HepG2 (cell line): ENCODE data around the gene FBXL20. TPM values are rescaled to one million over a fixed set of nuclear protein-coding genes. Genes with fewer than 3 reads are reported as not detected.
A peak's percentile ranks its signal among the peaks of the same experiment; 100 is the strongest.

Source experiments
- AFF4 ChIP-seq: sonication (generic); formaldehyde crosslinking; IDR thresholded peaks from 2 replicates; pipeline ENCODE4 v1.4.0; 2020; ENCODE audit warnings: missing genetic modification reagents
- GABPB1 ChIP-seq: IDR thresholded peaks from 2 replicates; pipeline ENCODE4 v1.6.1; 2016; ENCODE audit warnings: mild to moderate bottlenecking, missing genetic modification reagents, moderate library complexity, missing compliant biosample characterization
- HOXD1 ChIP-seq: sonication (generic); formaldehyde crosslinking; IDR thresholded peaks from 2 replicates; pipeline ENCODE4 v1.5.0; 2020; ENCODE audit warnings: missing genetic modification reagents
- ONECUT2 ChIP-seq: sonication (generic); formaldehyde crosslinking; IDR thresholded peaks from 2 replicates; pipeline ENCODE4 v1.4.0; 2020; ENCODE audit warnings: missing genetic modification reagents
- PATZ1 ChIP-seq: sonication (generic); formaldehyde crosslinking; IDR thresholded peaks from 2 replicates; pipeline ENCODE4 v1.4.0; 2020; ENCODE audit warnings: missing genetic modification reagents
- PBX3 ChIP-seq: sonication (generic); formaldehyde crosslinking; IDR thresholded peaks from 2 replicates; pipeline ENCODE4 v1.8.1; 2023; ENCODE audit warnings: missing genetic modification reagents, inconsistent platforms, borderline replicate concordance
- PHB2 ChIP-seq: fragments of 450-650 bp; IDR thresholded peaks from 2 replicates; pipeline ENCODE4 v1.6.1; 2018; ENCODE audit not compliant: partially characterized antibody
- PPARG ChIP-seq: conservative IDR thresholded peaks from 2 replicates; pipeline ENCODE4 v1.6.1; 2016; ENCODE audit warnings: missing biosample characterization, missing genetic modification reagents
- SRSF1 ChIP-seq: fragments of 200-400 bp; formaldehyde crosslinking; optimal IDR thresholded peaks from 2 replicates; pipeline ENCODE3; 2017; ENCODE audit warnings: mild to moderate bottlenecking, low read depth, low read length, moderate library complexity
- SSRP1 ChIP-seq: IDR thresholded peaks from 2 replicates; pipeline ENCODE4 v1.6.1; 2016; ENCODE audit warnings: control low read depth
- TEAD3 ChIP-seq: optimal IDR thresholded peaks from 2 replicates; pipeline ENCODE3; 2016; ENCODE audit warnings: borderline replicate concordance
- YEATS4 ChIP-seq: sonication (generic); formaldehyde crosslinking; IDR thresholded peaks from 2 replicates; pipeline ENCODE4 v1.4.0; 2020; ENCODE audit warnings: missing genetic modification reagents, borderline replicate concordance
- ZBTB39 ChIP-seq: sonication (generic); formaldehyde crosslinking; IDR thresholded peaks from 2 replicates; pipeline ENCODE4 v1.5.0; 2020; ENCODE audit warnings: missing genetic modification reagents
- ZBTB49 ChIP-seq: sonication (generic); formaldehyde crosslinking; IDR thresholded peaks from 2 replicates; pipeline ENCODE4 v1.4.0; 2020; ENCODE audit warnings: missing genetic modification reagents, borderline replicate concordance
- ZMAT5 ChIP-seq: sonication (generic); formaldehyde crosslinking; IDR thresholded peaks from 2 replicates; pipeline ENCODE4 v1.5.0; 2020; ENCODE audit warnings: mild to moderate bottlenecking, low read depth, missing genetic modification reagents, borderline replicate concordance
- ZMYM4 ChIP-seq: sonication (generic); formaldehyde crosslinking; IDR thresholded peaks from 2 replicates; pipeline ENCODE4 v1.8.1; 2023; ENCODE audit warnings: mild to moderate bottlenecking, missing genetic modification reagents
- ZZZ3 ChIP-seq: sonication (generic); formaldehyde crosslinking; IDR thresholded peaks from 2 replicates; pipeline ENCODE4 v1.4.0; 2020; ENCODE audit warnings: missing genetic modification reagents, mild to moderate bottlenecking, borderline replicate concordance
- polyA plus RNA-seq, 8 experiments: library from polyadenylated mRNA; depleted of rRNA in 3 of 8; stranded (reverse) in 7 of 8; unstranded in 1 of 8; fragments of >200 nt; fragmentation: Illumina TruSeq in 4 of 8; extraction: Trizol in 4 of 8; gene quantifications; 2 replicates each; pipeline versions ENCODE4 v1.2.1 to v1.2.3, GENCODE V29; 2011 to 2016; ENCODE audit warnings: low read depth in 4 of 8, missing spikeins in 1 of 8, mixed read lengths in 1 of 8; ENCODE audit not compliant: insufficient read depth in 1 of 8
- total RNA-seq, 5 experiments: library from RNA; depleted of rRNA; stranded (reverse); fragments of >200 nt; fragmentation: Illumina TruSeq; extraction: Trizol; gene quantifications; 2 replicates each; pipeline ENCODE4 v1.2.3, GENCODE V29; 2016; ENCODE audit warnings: low read depth in 1 of 5

The FBXL20 gene
- total and polyA plus RNA-seq, 2 of the 13 experiments (the other 11 are each of a cell fraction or from before 2014, with no cell fraction given), result 10.2 to 10.3 TPM

- TF ChIP-seq ZBTB39 (CRISPR knock-in tag) (no peak), HOXD1 (CRISPR knock-in tag) (0 out of 2 replicates have a peak, but pooled peaks have one; percentile 50), SRSF1 (no peak), TEAD3 (CRISPR knock-in tag) (peak; percentile 56), ZBTB49 (CRISPR knock-in tag) (no peak), AFF4 (no peak), ONECUT2 (CRISPR knock-in tag) (0 out of 2 replicates have a peak, but pooled peaks have one; percentile 15), PHB2 (no peak), PPARG (CRISPR knock-in tag) (no peak), SSRP1 (CRISPR knock-in tag) (no peak), GABPB1 (CRISPR knock-in tag) (peak; percentile 74), PBX3 (no peak), ZMYM4 (CRISPR knock-in tag) (peak; percentile 91), YEATS4 (CRISPR knock-in tag) (peak; percentile 70; the same call in 1 of the 2 replicates), ZMAT5 (CRISPR knock-in tag) (no peak), PATZ1 (CRISPR knock-in tag) (peak; percentile 84), ZZZ3 (CRISPR knock-in tag) (peak; percentile 69; the same call in 1 of the 2 replicates)
Observed at GRCh38 chr17:39450847-39451581, 49.6 kb upstream of the FBXL20 start, which contains the start of gene MED1 (continued).
